Inflammatory macrophage treated with lipopolysaccharide for 4 hours (primary cell): ENCODE data around the gene PSMB7.
"Not testable (repeated sequence)": the region's sequence is repeated elsewhere in the genome, so short reads cannot be mapped to it uniquely, and the experiment has no call there.

Experiments
- DNase-seq: peaks from one replicate; pipeline ENCODE4 v3.0.0-alpha.2; 2020

Gene PSMB7

GRCh38 chr9:124442826-124443225 is 27.6 kb upstream of the PSMB7 start:
- DNase-seq, result no peak

GRCh38 chr9:124442379-124442778 is 27.1 kb upstream of the PSMB7 start:
- no peak for DNase-seq

GRCh38 chr9:124441291-124441690 is 26.0 kb upstream of the PSMB7 start:
- DNase-seq, result no peak

GRCh38 chr9:124440786-124441185 is 25.5 kb upstream of the PSMB7 start:
- DNase-seq, result no peak

- DNase-seq, result no peak
Observed at GRCh38 chr9:124439686-124440243, 24.5 kb upstream of the PSMB7 start.

GRCh38 chr9:124439086-124439485 is 23.8 kb upstream of the PSMB7 start:
- DNase-seq, result no peak

GRCh38 chr9:124438091-124438490 is 22.8 kb upstream of the PSMB7 start:
- DNase-seq, result no peak

- DNase-seq, result no peak
Observed at GRCh38 chr9:124437086-124437485, 21.8 kb upstream of the PSMB7 start.

GRCh38 chr9:124436320-124436719 is 21.1 kb upstream of the PSMB7 start:
- DNase-seq, result no peak

GRCh38 chr9:124429530-124429867 is 14.3 kb upstream of the PSMB7 start:
- no peak for DNase-seq

- no peak for DNase-seq
Observed at GRCh38 chr9:124428751-124429529, 13.7 kb upstream of the PSMB7 start.

- DNase-seq, result no peak
Observed at GRCh38 chr9:124427281-124427680, 12.0 kb upstream of the PSMB7 start.

GRCh38 chr9:124426361-124426760 is 11.1 kb upstream of the PSMB7 start:
- no peak for DNase-seq

- DNase-seq, result not testable (repeated sequence)
Observed at GRCh38 chr9:124425733-124426132, 10.5 kb upstream of the PSMB7 start.

GRCh38 chr9:124423591-124423990 is 8.3 kb upstream of the PSMB7 start:
- no peak for DNase-seq

- no peak for DNase-seq
Observed at GRCh38 chr9:124423155-124423554, 7.9 kb upstream of the PSMB7 start.

GRCh38 chr9:124420991-124421543 is 5.8 kb upstream of the PSMB7 start:
- no peak for DNase-seq

- DNase-seq, result no peak
Observed at GRCh38 chr9:124419832-124420489, 4.7 kb upstream of the PSMB7 start.

- no peak for DNase-seq
Observed at GRCh38 chr9:124415852-124416484, 726 bp upstream of the PSMB7 start.

GRCh38 chr9:124414612-124415011 is 630 bp downstream of the PSMB7 start:
- DNase-seq, result no peak

GRCh38 chr9:124412228-124412575 is 3.0 kb downstream of the PSMB7 start:
- DNase-seq, result no peak

- peak; percentile 84 for DNase-seq
Observed at GRCh38 chr9:124411514-124412227, 3.6 kb downstream of the PSMB7 start.

- no peak for DNase-seq
Observed at GRCh38 chr9:124410321-124410913, 4.8 kb downstream of the PSMB7 start.
